Stimulated activated CD4-positive, alpha-beta T cell treated with anti-CD3 and anti-CD28 coated beads, TNF-alpha, amount 100 ng/mL, for 24 hours (primary cell): Measurements from ENCODE around the gene FOS.
"Not testable (repeated sequence)": the region's sequence is repeated elsewhere in the genome, so short reads cannot be mapped to it uniquely, and the experiment has no call there.

Experiments used
- DNase-seq, 3 experiments: peaks; one replicate each; pipeline ENCODE4 v3.0.0-alpha.2; 2020; ENCODE audit warnings: low read depth in 3 of 3

FOS gene

DNA sequence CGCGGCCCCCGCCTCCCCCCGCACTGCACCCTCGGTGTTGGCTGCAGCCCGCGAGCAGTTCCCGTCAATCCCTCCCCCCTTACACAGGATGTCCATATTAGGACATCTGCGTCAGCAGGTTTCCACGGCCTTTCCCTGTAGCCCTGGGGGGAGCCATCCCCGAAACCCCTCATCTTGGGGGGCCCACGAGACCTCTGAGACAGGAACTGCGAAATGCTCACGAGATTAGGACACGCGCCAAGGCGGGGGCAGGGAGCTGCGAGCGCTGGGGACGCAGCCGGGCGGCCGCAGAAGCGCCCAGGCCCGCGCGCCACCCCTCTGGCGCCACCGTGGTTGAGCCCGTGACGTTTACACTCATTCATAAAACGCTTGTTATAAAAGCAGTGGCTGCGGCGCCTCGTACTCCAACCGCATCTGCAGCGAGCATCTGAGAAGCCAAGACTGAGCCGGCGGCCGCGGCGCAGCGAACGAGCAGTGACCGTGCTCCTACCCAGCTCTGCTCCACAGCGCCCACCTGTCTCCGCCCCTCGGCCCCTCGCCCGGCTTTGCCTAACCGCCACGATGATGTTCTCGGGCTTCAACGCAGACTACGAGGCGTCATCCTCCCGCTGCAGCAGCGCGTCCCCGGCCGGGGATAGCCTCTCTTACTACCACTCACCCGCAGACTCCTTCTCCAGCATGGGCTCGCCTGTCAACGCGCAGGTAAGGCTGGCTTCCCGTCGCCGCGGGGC, at the start of gene FOS:
Gene FOS, plus strand, starts transcription at position 407 of the 731 bp plus-strand sequence. Its CDS starts 155 bp downstream, at position 562.
- DNase-seq, result peak; percentile 72 to 85 (median 81)

DNA sequence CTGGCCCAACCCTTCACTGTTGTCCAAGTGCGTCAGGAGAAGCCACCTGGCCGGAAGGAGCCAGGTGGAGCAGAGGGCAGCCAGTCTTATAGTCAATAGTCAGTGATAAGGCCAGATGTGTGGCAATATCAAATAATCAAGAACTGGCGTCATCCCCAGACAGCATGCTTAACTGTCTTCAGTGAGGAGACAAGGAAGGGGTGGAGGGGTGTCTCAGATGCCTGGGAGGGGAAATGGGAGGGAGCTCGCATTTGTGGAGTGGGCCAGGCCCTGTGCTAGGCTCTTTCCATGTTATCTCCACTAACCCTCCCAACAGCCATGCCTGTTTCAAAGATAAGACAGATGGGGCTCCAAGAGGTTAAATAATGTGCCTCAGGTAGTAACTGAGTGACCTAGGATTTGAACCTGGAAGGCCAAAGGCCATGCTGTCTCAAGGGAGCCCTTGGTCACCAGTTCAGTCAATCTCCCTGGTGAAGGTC, 48.9 kb upstream of the FOS start:
- DNase-seq, result no peak

DNA sequence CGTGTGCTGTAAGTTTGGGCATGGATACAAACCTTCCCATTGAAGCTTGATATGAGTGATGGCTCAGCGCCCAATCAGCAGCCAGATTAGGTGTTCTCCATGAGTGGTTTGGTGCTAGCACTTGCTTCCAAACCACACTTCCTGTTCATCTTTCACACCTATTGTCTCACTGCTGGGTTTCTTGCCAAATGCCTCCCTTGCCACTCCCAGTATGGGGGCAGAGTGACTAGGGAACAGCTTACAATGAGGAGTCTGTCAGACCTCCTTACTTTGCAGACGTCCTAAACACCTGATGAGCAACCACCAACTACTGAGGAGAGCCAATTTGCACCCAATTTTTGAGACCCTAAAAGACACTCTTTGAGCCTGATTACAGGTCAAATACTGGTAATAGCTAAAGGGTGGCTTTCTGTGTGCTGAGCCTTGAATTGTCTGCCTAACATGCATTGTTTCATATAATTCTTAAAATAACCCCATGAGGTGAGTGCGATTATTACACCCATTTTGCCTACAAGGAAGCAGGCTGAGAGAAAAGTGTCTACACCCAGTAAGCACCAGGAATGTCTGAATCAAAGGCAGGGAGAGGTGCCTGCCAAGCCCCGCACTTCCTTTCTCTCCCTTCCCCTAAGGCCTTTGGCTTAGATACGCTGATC, 48.4 kb upstream of the FOS start:
- peak in 2 of 3 experiments; percentile 19 to 29 for DNase-seq

DNA sequence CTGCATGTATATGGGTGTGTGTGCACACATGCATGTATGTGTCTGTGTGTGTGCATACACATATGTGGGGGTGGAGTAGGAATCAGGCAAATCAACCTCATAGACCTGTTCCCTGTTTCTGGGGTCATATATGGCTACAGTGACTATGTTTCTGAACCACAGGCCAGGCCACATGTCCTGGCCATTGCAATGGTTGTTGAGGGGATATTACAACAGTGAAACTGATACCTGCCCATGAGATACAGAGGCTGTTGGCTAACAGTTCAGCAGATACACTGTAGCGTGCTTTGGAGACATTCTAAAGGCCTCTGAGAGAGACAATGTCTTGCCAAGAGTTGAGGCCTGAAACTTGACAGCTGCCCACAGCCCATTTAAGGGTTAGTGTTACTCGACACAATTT, 47.3 kb upstream of the FOS start:
- no peak for DNase-seq

DNA sequence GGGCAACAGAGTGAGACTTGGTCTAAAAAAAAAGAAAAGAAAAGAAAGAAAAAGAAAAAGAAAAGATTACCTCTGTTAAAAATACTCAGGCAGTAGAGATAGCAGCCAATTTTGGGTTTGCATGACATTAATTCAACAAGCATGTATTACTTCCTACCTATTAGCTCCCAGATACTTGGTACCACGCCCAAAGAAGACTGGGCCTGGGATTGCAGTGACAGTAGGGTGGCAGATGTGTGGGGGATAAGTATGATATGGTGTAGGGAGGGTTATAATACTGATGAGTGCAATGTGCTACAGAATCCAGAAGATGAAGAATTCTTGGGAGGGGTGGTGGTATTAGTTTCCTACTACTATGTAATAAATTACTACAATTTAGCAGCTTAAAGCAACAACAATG, 46.4 kb upstream of the FOS start:
- DNase-seq, result no peak

DNA sequence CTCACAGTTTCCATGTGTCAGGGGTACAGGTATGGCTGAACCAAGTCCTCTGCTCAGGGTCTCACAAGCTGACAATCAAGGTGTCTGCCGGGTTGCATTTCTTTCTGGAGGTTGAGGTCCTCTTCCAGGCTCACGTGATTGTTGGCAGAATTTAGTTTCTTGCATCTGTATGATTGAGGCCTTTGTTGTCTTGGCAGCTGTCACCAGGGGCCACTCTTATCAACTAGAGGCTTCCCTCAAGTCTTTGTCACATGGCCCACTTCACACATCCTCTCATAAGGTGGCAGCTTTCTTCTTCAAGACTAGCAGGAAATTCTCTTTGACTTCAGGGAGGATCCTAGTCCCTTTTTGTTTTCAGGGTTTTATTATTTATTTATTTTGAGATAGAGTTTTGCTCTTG, 46.0 kb upstream of the FOS start:
- no peak for DNase-seq

DNA sequence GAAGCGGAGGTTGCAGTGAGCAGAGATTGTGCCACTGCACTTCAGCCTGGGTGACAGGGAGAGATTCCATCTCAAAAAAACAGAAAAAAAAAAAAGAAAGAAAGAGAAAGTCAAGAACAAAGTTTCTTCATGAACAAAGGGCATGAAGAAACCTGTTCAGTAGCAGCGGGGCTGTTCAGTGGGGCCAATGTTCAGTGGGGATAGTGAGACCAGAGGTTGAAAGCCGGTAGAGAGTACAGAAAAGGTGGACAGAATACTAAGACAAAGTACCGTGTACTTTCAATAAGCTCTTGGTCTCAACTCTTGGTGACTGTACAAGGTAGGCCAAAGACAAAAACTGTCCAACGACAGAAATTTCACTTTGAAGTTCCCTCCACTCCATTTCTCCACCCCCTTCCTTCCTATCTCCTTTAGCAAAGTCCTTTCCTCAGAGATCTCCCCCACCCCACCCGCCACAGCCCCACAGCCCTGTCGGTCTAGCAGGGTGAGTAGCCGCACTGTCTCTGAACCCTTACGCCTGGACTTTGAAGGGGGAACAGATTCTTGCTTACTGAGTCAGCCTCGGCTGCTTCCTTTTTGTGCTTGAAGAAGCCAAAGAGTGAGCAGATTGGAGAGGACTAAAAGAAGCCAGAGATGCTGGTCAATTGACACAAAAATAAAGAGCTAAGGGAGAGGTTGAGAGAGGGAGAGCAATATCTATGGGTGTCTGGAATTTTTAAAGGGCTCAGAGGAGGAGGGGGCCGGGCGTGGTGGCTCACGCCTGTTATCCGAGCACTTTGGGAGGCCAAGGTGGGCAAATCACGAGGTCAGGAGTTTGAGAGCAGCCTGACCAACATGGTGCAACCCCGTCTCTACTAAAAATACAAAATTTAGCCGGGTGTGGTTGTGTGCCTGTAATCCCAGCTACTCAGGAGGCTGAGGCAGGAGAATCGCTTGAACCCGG, 44.2 kb upstream of the FOS start:
- DNase-seq, result no peak

DNA sequence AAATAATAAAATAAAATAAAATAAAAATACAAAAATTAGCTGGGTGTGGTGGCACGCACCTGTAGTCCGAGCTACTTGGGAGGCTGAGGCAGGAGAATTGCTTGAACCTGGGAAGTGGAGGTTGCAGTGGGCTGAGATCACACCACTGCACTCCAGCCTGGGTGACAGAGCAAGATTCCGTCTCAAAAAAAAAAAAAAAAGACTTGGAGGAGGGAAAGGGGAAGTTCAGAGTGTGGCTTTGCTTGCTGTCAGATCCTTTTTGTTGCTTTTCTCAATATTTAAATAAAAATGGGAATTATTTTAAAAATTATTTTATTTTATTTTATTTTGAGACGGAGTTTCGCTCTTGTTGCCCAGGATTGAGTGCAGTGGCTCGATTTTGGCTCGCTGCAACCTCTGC, 43.4 kb upstream of the FOS start:
- DNase-seq, result not testable (repeated sequence)

DNA sequence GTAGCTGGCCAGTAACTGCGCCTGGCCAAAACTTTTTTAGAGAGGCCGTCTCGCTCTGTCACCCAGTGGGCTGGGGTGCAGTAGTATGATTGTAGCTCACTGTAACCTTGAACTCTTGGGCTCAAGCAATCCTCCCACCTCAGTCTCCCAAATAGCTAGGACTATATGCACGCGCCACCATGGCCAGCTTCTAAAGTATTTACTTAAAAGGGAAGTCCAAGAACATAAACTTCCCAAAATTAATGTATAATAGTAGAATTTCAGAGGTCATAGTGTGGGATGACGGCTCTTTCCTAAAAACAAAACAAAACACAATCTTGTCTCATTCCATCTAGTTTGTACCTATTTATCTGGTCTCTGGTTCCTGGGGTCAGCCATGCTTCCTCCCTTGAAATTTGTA, 42.2 kb upstream of the FOS start:
- DNase-seq, result no peak

DNA sequence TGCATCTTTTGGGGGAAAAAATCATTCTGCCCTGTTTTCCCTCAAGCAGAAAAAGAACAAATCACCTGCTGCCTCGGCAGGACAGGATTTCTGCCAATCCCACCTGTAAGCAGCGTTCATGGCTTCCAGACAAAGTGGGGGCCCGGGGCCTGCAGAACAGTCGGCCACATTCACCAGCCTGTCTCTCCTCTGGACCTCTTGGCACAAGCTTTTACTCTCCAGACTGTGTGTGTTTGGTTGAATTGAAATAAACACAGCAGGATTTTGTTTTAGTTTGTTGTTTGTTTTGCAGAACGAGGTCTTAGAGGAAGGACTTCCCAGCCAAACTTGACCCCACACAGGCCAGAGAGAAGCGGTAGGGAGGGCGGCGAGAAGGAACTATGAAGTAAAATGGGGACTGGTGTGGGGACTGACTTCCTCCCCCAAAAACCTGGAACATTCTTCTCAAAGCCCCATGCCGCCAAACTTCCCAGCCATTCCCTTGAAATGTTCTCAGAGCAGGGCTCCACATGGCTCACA, 41.7 kb upstream of the FOS start:
- no peak for DNase-seq

DNA sequence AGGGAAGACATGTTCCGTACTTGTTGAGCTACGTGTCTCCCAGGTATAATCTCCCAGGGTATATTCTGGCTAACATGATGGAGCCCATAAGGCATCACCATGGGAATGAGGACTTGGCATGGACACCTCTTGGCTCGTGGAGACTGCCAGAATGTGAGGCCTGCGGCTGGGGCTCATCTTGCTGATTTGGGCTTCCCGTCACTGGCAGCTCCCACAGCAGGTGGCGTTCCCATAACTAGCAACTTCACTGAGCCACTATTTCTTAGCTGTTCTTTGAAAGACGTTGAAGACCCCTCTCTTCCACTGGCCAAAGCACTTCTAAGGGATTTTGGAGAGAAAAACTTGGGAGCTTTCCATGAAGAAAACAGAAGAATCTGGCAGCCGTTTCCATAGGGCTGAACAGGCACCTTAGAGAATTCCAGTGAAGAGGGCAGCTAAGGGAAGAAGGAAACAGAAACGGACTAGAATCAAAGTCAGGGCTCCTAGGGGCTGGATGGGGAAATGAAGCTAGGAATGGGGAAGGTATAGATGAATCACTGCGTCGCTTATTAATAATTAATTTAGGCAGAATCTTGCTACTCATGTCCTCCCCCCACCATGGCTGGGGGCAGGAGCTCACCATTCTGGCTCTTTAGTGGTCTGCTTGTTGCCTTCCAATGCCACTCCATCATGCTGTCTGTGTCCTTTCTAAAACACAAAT, 39.7 kb upstream of the FOS start:
- DNase-seq, result no peak

DNA sequence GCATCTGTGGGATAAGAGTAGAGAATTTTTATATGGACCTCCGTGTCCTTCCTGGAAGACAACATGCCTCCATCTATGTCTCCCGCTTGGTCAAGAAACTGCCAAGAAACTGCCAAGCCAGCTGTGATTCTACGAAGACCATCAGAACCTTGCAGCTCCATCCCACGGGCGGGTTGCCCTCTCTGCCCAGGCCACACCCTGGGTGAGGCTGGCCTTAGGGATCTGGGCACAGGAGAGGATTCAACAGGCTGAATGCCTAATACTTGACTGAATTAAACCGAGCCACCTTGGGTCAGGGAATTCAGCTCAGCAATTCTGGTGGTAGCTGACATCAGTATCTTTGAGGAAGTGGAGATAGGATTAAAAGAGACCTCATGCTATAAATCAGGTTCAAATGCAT, 37.8 kb upstream of the FOS start:
- no peak for DNase-seq

DNA sequence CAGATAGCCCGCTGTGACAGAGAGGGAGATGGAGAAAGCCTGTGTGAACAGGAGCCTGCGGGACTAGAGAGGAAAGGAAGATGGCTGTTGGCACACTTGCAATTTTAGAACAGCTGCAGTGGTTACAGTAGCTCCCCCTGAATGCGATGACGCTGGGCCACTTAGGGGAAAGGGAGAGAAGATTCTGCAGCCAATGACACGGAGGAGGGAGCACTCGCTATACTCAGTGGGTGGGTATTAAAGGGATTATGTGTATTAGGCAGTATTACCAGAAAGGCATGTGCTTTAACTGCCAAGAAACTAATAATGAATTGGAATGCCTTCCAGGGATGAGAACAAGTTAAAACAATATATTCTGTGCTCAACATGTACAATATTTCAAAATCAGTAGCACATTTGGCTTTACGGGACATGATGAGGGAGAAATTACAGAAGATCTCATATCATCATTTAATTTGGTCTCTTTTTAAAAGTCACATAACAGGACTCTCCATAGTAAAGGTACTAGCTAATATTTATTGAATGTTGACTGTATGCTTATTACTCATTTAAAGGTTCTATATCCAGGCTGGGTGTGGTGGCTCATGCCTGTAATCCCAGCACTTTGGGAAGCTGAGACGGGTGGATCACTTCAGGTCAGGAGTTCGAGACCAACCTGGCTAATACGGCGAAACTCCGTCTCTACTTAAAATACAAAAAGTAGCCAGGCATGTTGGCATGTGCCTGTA, 35.9 kb upstream of the FOS start:
- DNase-seq, result no peak

DNA sequence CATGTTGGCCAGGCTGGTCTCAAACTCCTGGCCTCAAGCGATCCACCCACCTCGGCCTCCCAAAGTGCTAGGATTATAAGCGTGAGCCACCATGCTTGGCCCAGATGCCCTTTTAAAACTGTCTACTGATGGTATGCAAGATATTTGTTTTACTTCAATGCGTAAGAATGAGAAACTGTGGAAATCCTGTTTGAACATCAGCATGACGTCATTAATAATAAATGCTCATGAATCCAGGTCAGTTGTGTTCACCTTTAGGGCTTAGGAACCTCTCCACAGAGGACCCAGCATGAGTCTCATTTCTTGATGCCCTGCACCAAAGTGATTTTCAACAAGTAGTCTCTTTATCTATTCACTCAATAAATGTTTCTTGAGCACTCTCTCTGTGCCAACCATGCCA, 34.5 kb upstream of the FOS start:
- DNase-seq, result no peak

DNA sequence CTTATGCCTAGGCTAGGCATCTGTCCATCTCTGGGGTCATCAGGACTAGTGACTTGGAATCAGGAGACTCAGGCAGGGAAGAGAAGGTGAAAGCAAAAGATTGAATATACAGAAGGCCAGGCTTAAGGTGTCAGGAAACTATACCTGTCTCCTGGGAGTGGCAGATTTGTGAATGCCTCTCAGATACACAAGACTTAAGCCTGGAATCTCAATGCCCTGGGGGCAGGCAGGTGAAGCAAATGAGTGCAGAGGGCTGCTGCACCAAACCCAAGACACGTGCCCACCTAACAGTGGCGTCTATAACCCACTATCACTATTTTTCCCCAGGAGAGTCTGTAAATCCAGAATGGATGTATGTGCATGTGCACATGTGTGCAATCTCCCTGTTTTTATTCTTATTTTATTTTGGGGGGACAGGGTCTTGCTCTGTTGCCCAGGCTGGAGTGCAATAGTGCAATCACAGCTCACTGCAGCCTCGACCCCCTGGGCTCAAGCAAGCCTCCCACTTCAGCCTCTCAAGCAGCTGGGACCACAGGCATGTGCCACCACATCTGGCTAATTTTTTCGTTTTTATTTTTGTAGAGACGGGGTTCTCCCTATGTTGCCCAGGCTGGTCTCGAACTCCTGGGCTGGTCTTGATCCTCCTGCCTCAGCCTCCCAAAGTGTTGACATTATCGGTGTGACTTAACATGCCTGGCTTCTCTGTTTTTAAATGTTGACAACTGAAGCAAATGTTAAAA, 31.9 kb upstream of the FOS start:
- no peak for DNase-seq

DNA sequence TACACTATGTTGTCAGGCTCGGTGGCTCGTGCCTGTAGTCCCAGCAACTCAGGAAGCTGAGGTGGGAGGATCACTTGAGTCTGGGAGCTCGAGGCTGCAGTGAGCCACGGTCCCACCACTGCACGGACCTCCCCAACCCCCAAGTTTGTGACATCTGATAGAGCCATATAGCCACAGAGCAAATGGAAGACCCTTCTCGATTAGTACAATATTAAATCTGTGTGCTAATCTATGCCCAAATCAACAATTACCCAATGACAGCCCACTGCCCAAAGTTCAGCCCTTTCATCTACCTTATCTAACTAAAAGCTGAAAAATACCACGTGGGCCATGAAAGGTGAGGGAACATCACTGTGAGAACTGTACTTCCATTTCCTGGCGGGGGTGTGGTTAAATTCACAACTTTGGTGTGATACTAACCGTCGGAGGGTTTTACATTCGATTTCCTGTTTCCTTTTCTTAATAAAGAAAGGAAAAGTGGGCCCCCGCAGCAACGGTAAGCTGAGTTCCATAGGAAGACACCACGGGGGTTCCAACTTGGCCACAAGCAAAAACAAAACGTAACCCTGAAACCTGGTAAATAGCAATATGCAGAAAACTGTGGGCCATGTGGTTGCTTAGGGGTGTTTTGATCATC, 31.2 kb upstream of the FOS start:
- peak; percentile 48 to 67 (median 52) for DNase-seq

DNA sequence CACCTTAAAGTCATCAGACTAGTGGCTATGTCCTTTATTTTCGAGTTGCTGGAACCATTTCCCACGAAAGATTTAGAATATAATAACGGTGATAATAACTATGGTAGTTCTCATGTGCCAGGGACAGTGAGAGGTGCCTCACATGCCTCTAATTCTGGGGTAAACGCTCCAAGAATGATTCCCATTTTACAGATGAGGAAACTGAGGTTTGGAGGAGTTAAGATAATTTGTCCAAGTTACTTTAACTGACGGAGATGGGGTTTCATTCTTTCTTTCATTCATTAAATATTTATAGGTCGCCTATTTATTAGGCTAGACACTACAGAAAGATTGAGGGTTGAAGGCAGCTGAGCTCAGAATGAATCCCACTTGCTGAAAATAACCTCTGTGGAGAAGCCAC, 30.7 kb upstream of the FOS start:
- DNase-seq, result no peak

DNA sequence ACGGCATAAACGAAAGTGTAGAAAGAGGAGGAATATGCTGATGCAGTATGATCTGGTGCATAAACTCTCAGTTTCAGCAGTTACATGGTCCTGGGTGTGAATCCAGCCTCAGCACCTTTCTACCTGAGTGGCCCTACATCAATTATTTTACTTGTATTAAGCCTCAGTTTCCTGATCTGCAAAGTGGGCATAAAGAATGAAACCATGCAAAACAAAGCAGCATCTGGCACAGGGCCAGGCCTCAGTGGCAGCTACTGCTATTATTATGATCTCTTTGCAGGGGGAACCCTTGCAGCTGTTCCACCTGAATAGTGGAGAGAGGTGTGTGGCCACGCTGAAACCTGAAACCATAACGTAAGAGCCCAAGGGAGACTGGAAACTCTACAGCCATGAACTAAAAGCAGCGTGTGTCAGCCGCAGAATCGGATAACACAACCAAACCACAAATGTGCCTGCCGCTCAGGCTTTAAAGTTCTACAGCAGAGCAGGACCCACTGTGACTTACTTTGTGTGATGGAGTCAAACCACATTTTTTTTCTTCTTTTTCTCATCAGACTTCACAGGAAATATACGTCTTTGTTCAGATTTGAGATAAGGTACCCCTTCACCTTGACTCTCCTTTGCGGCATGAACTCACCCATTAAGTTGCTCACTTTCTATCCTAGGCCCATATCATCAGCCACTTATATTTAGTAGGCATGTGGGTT, 29.2 kb upstream of the FOS start:
- DNase-seq, result peak; percentile 47 to 80 (median 65)

DNA sequence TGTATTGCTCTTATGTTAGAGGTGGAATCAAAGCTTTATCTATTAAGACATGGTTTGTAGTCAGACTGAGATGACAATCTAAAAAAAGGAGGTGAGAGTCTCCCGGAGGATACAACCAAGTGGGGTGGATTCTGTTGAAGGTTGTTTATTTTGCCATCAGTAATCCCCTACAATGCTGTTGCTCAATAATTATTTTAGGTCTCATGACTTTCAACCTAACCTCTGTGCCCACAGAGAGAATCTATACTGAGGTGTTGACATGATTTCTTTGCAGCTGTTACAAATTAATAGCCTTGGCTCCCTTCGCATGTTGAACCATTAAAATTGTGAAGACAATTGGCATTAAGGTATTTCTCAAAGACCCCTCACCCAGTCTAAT, 28.7 kb upstream of the FOS start:
- no peak for DNase-seq
